ENCODE results near the gene QPCT.
A peak's percentile ranks its signal among the peaks of the same experiment; 100 is the strongest.

Gene QPCT

DNA sequence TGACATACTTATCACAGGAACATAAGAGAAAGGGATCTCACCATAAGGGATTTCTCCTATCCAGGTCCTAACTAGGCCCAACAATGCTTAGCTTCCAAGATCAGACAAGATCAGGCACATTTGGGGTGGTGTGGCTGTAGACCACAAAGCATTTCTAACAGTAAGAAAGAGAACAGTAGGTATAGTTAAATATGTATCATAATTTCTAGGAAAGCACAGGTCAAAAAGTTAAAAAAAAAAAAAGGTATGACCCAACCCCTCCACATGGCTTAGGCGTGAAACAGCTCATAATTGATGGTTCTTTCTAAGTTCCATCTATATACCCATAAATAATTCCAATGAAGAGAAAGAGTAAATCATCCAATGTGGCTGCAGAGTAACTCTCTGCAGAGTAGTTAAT lies 26.7 kb upstream of the QPCT start:
- TF ChIP-seq MYC (IDR thresholded peaks at IDR 0.05; ENCODE audit: low read depth, low read length), result no peak
- TF ChIP-seq, protein P1, sequence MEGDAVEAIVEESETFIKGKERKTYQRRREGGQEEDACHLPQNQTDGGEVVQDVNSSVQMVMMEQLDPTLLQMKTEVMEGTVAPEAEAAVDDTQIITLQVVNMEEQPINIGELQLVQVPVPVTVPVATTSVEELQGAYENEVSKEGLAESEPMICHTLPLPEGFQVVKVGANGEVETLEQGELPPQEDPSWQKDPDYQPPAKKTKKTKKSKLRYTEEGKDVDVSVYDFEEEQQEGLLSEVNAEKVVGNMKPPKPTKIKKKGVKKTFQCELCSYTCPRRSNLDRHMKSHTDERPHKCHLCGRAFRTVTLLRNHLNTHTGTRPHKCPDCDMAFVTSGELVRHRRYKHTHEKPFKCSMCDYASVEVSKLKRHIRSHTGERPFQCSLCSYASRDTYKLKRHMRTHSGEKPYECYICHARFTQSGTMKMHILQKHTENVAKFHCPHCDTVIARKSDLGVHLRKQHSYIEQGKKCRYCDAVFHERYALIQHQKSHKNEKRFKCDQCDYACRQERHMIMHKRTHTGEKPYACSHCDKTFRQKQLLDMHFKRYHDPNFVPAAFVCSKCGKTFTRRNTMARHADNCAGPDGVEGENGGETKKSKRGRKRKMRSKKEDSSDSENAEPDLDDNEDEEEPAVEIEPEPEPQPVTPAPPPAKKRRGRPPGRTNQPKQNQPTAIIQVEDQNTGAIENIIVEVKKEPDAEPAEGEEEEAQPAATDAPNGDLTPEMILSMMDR (IDR thresholded peaks at IDR 0.05; ENCODE audit: low read depth, low read length), result no peak
- TF ChIP-seq, protein P2, sequence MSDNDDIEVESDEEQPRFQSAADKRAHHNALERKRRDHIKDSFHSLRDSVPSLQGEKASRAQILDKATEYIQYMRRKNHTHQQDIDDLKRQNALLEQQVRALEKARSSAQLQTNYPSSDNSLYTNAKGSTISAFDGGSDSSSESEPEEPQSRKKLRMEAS (IDR thresholded peaks at IDR 0.05; ENCODE audit: low read depth, low read length), result no peak
- TF ChIP-seq POLR2A (IDR thresholded peaks at IDR 0.05; ENCODE audit: extremely low read depth, insufficient read length), result no peak
- no peak overlapping the region for H3K4me3 ChIP-seq (ENCODE audit: low read depth, low read length)
- DNase-seq (ENCODE audit: low read depth), result no peak

DNA sequence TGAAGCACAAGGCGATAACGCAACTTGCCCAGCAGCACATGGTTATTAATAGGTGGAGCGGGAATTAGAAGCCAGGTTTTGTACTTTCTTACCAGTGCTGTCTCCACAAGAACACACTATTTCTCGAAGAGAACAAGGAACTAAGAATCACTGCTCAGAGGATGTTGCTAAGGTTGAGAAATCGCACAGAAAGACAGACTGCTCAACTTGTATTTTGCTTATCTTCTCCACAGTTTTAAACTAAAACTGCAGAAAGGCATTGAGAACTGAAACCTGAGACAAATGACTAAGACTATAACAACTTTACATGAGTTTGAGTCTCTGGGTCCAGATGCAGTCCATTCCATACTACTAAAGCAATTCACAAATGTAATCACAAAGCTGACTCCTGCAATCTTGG lies 26.0 kb upstream of the QPCT start:
- DNase-seq (ENCODE audit: low read depth), result peak; percentile 34
- no peak for TF ChIP-seq POLR2A (IDR thresholded peaks at IDR 0.05; ENCODE audit: extremely low read depth, insufficient read length)
- TF ChIP-seq, protein P1 (IDR thresholded peaks at IDR 0.05; ENCODE audit: low read depth, low read length), result no peak
- no peak for TF ChIP-seq MYC (IDR thresholded peaks at IDR 0.05; ENCODE audit: low read depth, low read length)
- TF ChIP-seq, protein P2 (IDR thresholded peaks at IDR 0.05; ENCODE audit: low read depth, low read length), result 0 out of 2 replicates have a peak, but pooled peaks have one; percentile 10
- H3K4me3 ChIP-seq (ENCODE audit: low read depth, low read length), result no peak overlapping the region

DNA sequence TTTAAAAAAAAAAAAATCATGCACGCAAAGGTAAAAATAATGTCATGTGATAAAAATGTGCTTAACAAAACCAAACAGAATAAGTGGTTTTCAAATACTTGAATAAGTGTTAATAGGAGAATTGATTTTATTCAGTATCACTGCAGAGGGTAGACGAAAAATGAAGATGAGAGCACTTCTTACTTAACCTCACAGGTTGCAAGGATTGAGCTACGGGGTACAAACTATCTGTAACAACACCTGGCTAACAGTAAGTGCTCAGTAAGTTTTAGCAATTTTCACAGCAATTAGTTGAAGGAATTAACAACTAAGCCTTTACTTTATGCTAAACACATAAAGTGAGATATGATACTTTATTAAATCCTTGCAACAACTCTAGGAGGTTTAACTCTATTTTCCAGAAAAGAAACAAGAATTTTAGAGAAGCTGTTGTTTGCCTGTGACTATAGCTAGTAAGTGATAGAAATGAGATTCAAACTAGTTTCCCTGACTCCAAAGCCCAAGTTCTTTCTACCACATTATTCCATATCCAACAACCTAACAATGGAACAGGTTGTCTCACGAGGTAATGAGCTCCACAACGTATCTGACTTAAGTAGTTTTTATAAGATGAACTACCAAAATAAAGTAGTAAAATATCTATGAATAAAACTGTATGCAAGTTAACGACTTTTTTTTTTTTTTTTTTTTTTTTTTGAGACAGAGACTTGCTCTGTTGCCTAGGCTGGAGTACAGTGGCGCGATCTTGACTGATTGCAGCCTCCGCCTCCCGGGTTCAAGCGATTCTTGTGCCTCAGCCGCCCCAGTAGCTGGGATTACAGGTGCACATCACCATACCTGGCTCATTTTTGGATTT lies 24.4 kb upstream of the QPCT start:
- TF ChIP-seq, protein P1 (IDR thresholded peaks at IDR 0.05; ENCODE audit: low read depth, low read length), result no peak
- TF ChIP-seq, protein P2 (IDR thresholded peaks at IDR 0.05; ENCODE audit: low read depth, low read length), result no peak
- TF ChIP-seq POLR2A (IDR thresholded peaks at IDR 0.05; ENCODE audit: extremely low read depth, insufficient read length) (no peak), MYC (IDR thresholded peaks at IDR 0.05; ENCODE audit: low read depth, low read length) (no peak)
- H3K4me3 ChIP-seq (ENCODE audit: low read depth, low read length), result no peak overlapping the region
- no peak for DNase-seq (ENCODE audit: low read depth)

DNA sequence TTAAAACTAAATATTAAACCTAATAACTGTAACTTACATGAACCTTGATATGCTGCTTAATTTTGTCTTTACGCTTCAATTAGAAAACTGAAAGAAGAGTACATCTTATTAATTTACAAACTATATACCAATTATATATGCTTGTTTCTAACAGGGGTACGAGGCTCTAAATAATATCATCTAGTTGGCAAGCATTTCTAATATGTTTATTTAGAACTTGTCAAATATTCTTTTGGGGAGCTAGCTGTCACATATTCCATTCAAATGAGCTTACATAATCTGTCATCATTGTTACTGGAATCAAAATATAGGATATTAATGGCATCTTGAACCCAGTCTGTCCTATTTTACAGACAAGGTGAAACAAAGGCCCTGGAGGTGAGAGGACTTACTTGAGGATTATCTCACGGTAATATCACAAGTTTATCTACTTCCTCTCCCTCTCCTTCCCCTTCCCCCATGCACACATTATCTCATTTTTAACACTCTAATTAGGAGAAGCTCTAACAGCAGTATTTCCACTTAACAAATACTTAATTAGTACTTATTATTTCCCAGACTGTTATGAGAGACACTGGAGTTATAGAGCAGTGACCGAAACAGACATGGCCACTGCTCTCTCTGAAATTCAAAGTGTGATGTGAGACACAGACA lies 23.3 kb upstream of the QPCT start:
- no peak for TF ChIP-seq MYC (IDR thresholded peaks at IDR 0.05; ENCODE audit: low read depth, low read length)
- no peak for TF ChIP-seq POLR2A (IDR thresholded peaks at IDR 0.05; ENCODE audit: extremely low read depth, insufficient read length)
- TF ChIP-seq, protein P2 (IDR thresholded peaks at IDR 0.05; ENCODE audit: low read depth, low read length), result no peak
- TF ChIP-seq, protein P1 (IDR thresholded peaks at IDR 0.05; ENCODE audit: low read depth, low read length), result no peak
- DNase-seq (ENCODE audit: low read depth), result peak; percentile 18
- H3K4me3 ChIP-seq (ENCODE audit: low read depth, low read length), result no peak overlapping the region

DNA sequence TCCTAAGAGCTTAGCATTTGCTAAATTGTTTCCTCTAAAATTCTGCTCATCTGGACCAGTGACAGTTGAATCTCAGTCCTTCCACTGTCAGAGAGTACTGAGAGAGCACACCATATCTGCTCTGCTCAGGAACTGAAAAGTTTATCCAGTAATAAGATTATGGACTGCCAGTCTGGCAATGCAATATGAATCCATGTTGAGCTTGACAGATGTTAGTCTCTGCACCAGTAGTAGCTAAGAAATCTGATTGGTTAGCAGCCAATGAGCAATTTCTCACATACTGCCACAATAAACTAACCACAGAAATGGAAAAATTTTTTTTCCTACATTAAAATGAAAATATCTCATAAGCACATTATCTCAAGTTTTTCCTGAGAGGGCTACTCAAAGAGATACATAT lies 22.1 kb upstream of the QPCT start:
- DNase-seq (ENCODE audit: low read depth), result peak; percentile 21
- H3K4me3 ChIP-seq (ENCODE audit: low read depth, low read length), result peak overlapping the region; percentile 85
- TF ChIP-seq, protein P1 (IDR thresholded peaks at IDR 0.05; ENCODE audit: low read depth, low read length), result no peak
- TF ChIP-seq MYC (IDR thresholded peaks at IDR 0.05; ENCODE audit: low read depth, low read length) (no peak), POLR2A (IDR thresholded peaks at IDR 0.05; ENCODE audit: extremely low read depth, insufficient read length) (no peak)
- TF ChIP-seq, protein P2 (IDR thresholded peaks at IDR 0.05; ENCODE audit: low read depth, low read length), result no peak
